ENCODE results near the gene ME1.
"Not testable (repeated sequence)": the region's sequence is repeated elsewhere in the genome, so short reads cannot be mapped to it uniquely, and the experiment has no call there.

Gene ME1

DNA sequence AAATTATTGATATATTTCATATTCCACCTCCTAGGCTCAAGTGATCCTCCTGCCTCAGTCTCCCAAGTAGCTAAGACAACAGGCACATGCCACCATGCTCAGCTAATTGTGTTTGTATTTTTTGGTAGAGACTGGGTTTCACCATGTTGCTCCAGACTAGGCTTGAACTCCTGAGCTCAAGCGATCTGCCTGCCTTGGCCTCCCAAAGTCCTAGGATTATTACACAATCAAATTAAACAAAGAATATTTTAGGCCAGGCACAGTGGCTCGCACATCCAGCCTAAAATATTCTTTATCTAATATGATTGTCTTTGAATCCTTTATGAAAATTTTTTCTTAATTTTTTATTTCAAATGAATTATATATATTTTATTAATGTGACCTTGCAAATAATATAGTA, 17.8 kb downstream of the ME1 start:
- TF ChIP-seq POLR2A (IDR thresholded peaks at IDR 0.05; ENCODE audit: low read length), result no peak
- no peak for TF ChIP-seq GATA1 (IDR thresholded peaks at IDR 0.05; ENCODE audit: low read depth, low read length)
- no peak for DNase-seq

DNA sequence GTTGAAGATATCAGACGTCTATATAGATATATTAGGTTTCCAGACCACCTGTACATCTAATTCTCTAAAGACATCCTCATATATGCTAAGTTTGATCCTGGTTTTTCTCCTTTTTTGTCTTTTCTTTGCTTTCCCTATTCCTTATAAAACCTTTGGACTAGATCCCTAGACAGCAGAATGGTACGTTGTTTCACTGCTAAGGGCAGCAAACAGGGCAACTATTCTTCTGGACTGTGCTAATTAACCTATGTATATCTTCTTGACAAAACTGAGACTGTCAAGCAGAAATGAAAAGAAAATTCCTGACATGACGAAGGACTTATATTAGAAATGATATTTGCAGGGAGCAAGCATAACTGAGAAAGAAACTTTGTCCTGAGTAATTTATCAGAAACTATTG, 19.1 kb downstream of the ME1 start:
- TF ChIP-seq POLR2A (IDR thresholded peaks at IDR 0.05; ENCODE audit: low read length) (no peak), GATA1 (IDR thresholded peaks at IDR 0.05; ENCODE audit: low read depth, low read length) (no peak)
- DNase-seq, result no peak

DNA sequence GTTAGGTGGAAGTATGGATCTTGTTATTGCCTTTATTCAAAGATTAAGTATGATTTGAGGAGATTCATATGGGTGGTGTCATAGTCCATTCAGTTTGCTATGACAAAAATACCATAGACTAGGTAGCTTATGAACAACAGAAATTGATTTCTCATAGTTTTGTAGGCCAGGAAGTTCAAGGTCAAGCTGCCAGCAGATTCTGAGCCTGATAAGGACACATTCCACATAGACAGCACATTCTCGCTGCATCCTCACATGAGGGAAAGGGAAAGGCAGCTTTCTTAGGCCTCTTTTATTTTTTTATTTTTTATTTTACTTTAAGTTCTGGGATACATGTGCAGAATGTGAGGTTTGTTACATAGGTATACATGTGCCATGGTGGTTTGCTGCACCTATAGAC, 27.7 kb downstream of the ME1 start:
- no peak for TF ChIP-seq GATA1 (IDR thresholded peaks at IDR 0.05; ENCODE audit: low read depth, low read length)
- no peak for TF ChIP-seq POLR2A (IDR thresholded peaks at IDR 0.05; ENCODE audit: low read length)
- DNase-seq, result no peak

DNA sequence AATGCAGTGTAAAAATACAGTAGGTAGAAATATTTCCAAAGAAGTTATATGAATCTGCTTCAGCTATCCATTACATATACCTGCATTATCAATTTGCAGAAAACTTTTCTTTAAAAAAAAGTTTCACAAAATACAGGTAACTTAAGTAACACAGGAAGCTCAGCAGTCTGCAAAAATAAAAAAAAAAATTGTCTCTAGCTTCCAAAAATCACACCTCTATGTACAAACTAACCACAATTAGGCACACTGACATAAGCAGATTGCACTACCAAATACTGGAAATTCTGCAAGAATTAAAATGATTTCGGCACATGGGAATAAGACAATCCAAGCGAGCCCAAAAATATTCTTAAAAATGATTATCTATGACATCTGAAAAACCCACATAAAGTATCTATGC, 41.2 kb downstream of the ME1 start:
- TF ChIP-seq POLR2A (IDR thresholded peaks at IDR 0.05; ENCODE audit: low read length), result no peak
- TF ChIP-seq GATA1 (IDR thresholded peaks at IDR 0.05; ENCODE audit: low read depth, low read length), result no peak
- DNase-seq, result no peak

DNA sequence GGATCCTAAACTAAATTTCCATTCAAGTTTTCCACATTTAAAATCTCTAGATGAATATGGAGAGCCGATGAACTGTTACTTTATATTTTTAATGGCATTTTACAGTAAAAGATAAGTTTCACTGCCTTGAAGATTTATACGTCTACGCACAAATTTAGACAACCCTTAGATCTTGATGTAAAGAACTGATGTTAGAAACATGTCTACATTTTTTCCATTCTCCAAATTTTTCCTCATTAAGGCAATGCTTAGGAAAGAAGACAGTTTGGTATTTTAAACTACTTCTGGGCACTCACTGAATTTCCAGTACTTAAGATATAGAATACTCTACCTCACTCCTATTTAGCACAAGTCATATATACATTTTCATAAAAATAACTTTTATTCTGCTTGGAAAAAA, 45.4 kb downstream of the ME1 start:
- no peak for DNase-seq
- no peak for TF ChIP-seq GATA1 (IDR thresholded peaks at IDR 0.05; ENCODE audit: low read depth, low read length)

DNA sequence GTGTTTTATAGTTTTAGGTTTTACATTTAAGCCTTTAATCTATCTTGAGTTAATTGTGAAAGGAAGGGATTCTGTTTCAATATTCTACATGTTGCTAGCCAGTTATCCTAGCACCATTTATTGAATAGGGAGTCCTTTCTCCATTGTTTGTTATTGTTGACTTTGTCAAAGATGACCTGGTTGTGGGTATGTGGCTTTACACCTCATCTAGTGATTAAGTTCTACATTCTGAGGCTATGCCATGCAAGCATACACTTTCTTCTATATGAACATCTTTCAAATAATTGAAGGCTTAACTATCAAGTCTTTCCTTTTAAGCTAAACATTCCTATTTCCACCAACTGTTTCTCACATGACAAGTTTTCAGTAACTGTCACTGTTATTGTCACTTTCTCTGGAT, 46.1 kb downstream of the ME1 start:
- no peak for TF ChIP-seq POLR2A (IDR thresholded peaks at IDR 0.05; ENCODE audit: low read length)
- no peak for TF ChIP-seq GATA1 (IDR thresholded peaks at IDR 0.05; ENCODE audit: low read depth, low read length)
- DNase-seq, result no peak

DNA sequence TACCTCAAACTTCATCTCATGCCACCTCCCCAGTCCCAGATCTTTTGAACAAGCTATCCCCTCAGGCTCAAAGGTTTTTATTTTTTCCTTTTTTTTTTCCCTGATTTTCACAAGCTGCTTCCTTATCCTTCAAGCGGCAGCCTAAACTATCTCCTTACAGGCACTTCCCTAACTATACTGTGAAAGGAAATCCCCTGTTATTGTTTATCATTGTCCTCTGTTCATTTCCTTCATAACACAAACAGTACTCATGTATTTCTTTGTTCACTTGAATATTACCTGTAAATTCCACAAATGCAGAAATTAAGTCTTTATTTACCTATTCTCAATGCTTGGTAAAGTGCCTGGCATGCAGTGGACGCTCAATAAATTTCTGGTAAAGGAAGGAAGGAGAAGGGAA, 48.9 kb downstream of the ME1 start:
- no peak for TF ChIP-seq GATA1 (IDR thresholded peaks at IDR 0.05; ENCODE audit: low read depth, low read length)
- no peak for TF ChIP-seq POLR2A (IDR thresholded peaks at IDR 0.05; ENCODE audit: low read length)
- no peak for DNase-seq

DNA sequence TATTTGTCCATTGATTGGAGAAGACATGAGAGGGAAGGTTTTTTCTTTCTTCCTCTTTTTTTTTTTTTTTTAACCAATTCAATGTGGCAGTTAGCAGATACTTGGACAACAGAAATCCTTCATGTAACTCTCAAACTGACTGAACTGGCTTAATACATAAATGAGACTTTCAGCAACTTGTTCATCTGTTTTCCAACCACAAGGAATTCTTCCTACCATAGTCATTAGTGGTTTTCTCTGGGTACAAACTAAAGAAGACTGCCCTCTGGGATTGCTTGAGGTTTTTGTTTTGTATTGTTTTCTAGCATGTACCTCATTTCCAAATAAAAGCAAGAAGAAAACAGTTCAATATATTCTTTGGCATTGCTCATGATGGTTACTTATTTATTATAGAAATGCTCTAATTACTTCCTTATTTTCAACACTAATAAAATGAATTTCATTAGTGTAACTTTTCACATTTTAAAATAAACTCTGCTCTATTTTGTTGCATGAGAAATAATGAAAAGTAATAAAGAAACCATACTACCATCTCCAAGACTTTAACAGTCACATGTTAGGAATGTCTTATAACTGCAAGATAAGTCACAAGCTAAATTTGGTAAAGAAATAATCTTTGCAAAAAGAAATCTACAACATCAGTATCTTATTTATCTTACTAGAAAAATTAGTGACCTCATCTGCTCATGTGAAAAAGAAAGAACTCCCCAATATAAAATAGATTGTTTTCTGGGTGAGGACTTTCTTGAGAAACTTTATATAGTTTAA, 52.0 kb downstream of the ME1 start:
- DNase-seq, result no peak
- TF ChIP-seq POLR2A (IDR thresholded peaks at IDR 0.05; ENCODE audit: low read length) (no peak), GATA1 (IDR thresholded peaks at IDR 0.05; ENCODE audit: low read depth, low read length) (no peak)

DNA sequence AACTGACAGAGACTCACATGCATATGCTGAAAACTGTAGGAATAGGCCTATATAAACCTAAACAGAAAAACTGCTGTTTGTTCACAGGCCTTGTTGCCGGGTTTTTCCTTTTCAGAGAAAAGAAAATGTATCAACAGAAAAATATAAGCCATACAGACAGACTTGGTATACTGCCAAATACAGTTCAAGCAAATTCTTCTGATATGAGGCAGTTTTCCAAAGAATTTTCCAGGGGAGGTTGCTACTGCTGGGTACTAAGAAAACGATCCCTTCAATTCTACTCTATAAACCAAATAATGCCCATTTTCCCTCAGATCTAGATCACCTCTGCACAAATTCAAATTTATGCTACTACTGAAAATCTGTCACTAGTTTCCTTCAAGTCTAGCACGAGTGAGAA, 59.4 kb downstream of the ME1 start:
- no peak for TF ChIP-seq GATA1 (IDR thresholded peaks at IDR 0.05; ENCODE audit: low read depth, low read length)
- TF ChIP-seq POLR2A (IDR thresholded peaks at IDR 0.05; ENCODE audit: low read length), result no peak
- DNase-seq, result no peak

DNA sequence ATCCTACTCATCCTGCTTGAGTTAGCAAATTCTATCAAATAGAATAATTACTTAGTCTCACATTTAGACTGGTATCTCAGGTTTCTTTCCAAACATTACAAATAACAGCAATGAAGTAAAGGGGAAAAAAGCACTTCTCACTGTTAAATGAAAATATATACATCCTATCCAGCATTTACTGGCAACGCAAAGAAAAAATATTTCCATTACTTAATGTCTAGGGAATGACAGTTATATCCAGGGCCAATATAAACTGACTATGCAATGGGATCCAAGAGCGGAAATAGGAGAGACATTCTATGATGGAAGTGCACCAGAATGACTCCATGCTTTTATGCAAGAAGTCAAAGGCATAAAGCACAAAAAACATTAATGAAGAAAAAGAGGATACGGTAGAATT, 60.3 kb downstream of the ME1 start:
- DNase-seq, result no peak
- TF ChIP-seq GATA1 (IDR thresholded peaks at IDR 0.05; ENCODE audit: low read depth, low read length) (no peak), POLR2A (IDR thresholded peaks at IDR 0.05; ENCODE audit: low read length) (no peak)

DNA sequence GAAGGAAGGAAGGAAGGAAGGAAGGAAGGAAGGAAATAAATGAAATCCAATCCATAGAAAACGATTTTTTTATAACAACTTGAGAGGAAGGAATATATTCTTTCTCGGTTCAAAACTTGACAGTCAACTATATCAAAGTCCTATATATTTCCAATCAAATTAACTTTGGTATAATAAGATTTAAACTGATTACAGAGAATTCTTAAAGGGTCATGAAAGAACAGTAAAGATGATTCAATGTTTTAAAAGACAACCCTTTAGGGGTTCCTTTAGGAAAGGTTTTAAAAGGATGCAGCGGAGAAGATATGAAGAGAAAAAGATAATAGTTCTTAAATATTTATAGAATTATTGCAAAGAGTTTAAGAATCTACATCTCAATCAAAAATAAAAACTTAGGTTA, 61.2 kb downstream of the ME1 start:
- no peak for TF ChIP-seq POLR2A (IDR thresholded peaks at IDR 0.05; ENCODE audit: low read length)
- no peak for TF ChIP-seq GATA1 (IDR thresholded peaks at IDR 0.05; ENCODE audit: low read depth, low read length)
- no peak for DNase-seq

DNA sequence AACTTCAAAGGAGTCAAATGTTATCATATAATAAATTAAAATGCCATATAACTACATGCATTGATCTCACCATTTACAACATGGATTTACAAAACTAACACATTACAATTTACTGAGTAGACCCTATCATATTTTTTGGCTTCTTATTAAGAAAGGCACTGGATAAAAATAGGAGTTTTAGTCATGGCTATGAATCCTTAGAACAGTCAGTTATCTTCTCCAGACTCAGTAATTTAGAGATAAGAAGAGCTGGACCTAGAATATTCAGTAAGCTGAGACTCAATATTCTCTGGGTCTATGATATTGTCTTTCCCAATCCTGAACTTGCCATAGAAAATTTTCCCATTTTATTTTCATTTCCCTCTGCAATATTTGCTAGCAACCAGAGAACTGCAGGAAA, 62.3 kb downstream of the ME1 start:
- TF ChIP-seq GATA1 (IDR thresholded peaks at IDR 0.05; ENCODE audit: low read depth, low read length), result no peak
- TF ChIP-seq POLR2A (IDR thresholded peaks at IDR 0.05; ENCODE audit: low read length), result no peak
- no peak for DNase-seq

DNA sequence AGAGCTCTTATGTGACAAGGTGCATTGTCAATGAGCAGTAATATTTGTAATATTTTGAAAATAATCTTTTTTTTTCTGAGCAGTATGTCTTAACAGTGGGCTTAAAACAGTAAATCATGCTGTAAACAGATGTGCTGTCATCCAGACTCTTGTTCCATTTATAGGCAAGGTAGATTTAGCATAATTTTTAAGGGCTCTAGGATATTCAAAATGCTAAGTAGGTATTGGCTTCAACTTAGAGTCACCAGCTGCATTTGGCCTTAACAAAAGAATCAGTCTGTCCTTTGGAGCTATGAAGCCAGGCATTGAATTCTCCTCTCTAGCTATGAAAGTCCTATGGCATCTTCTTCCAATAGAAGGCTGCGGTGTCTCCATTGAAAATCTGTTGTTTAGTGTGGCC, 63.7 kb downstream of the ME1 start:
- no peak for DNase-seq
- TF ChIP-seq POLR2A (IDR thresholded peaks at IDR 0.05; ENCODE audit: low read length) (no peak), GATA1 (IDR thresholded peaks at IDR 0.05; ENCODE audit: low read depth, low read length) (no peak)

DNA sequence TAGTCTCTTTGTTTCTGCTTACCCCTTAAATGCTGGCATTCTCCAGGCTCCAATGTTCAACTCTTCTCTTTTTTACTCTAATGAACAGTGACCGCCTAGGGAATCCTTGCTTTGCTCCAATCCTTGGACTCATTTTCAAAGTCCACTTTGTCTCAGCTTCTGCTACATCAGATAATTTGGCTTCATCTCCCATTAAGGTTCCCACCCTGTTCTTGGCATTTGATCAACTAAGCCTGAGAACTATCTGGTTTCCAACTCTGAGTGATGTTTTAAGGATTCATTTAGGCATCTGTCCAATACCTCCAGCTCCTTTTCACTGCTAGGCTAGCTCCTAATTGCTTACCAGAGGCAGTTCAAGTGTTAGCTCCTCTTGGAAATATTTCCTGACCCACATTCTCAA, 64.9 kb downstream of the ME1 start:
- TF ChIP-seq GATA1 (IDR thresholded peaks at IDR 0.05; ENCODE audit: low read depth, low read length) (no peak), POLR2A (IDR thresholded peaks at IDR 0.05; ENCODE audit: low read length) (no peak)
- no peak for DNase-seq

DNA sequence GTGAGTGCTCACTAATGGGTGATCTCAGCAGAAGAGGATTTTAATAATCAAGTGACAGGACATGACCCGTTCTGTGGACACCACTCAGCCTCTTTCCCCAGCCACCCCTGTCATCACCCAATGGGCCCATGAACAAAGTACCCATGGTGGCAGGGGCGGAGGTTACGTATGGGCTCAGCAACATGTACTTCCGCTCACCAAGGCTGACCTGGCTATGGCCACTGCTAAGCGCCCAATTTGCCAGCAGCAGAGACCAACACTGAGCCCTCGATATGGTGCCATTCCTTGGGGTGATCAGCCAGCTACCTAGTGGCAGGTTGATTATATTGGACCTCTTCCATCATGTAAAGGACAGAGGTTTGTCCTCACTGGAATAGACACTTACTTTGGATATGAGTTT, 68.5 kb downstream of the ME1 start:
- not testable (repeated sequence) for DNase-seq

DNA sequence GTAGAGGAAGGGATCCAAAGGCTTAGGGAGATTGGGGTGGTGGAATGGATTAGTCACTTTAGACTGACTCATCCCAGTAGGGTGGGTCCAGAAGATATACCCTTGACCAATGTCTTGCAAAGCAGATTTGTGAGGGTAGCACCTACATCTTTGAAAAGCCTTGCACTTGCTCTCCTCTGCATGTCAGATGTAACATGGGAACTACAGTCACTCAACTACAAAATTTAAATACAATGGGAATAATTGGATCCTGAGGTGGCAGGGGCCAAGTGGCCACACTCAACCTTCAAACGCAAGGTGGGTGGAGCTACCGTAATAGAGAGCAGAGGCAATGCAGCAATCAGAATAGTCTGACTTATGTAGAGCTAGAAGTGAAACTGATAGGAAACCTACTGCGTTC, 71.2 kb downstream of the ME1 start:
- no peak for DNase-seq
- no peak for TF ChIP-seq POLR2A (IDR thresholded peaks at IDR 0.05; ENCODE audit: low read length)
- TF ChIP-seq GATA1 (IDR thresholded peaks at IDR 0.05; ENCODE audit: low read depth, low read length), result no peak
